ENCODE data around the gene ISCU. TPM values are rescaled to one million over a fixed set of nuclear protein-coding genes. Genes with fewer than 3 reads are reported as not detected.
A peak's percentile ranks its signal among the peaks of the same experiment; 100 is the strongest.

The ISCU gene
- total and polyA plus RNA-seq, 2 of the 8 experiments (the other 6 are each of a cell fraction or from before 2014, with no cell fraction given): 72.1 to 78.1 TPM

DNA sequence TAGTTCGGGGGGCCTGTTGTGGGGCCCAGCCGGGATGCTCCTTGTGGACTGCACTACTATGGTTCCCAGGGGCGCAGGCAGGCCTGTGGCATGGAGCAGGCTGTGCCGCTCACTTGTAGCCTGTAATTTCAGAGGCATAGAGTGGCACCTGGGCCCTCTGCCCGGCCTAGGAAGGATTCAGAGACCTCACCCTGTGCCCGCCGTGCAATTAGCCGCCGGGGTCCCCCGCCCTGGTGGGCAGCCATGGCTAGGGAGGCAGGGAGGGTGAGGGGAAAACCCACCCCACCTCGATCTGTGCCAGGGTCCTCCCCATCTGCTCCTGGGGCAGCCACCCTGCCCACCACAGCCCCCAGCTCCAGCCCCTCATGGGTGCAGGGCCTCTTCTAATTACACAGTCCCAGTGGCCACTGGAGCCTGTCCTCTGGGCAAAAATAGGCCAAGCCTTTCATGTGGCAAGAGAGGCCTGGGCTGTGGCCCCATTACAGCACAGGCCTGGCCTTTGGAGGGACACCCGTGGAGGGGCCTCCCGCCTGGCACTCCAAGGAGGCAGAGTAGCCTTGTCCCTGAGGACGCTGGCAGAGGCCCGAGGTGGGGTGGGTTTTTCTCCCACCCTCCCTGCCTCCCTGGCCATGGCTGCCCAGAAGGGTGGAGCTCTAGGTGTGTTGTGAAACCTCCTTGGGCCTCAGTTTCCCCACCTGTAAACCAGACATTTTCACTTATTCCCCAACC, 40.7 kb downstream of the ISCU start:
- no peak overlapping the region for H3K4me2 ChIP-seq (ENCODE audit: insufficient read depth in 1 of 2, low read depth in 2 of 2, low read length in 2 of 2)
- no peak for FAIRE-seq
- CTCF ChIA-PET (ENCODE audit: partially characterized antibody): interaction anchor here (1.7 to 22.5 kb wide), 3 partner anchors 10 to 37 kb away, joined by 10 to 523 read pairs (median 63); partner anchors contain the start of genes ISCU and SART3
- TF ChIP-seq NRF1 (IDR thresholded peaks at IDR 0.05; ENCODE audit: low read depth, low read length) (no peak), SRF (IDR thresholded peaks at IDR 0.05; ENCODE audit: low read depth, low read length) (no peak), KDM4A (IDR thresholded peaks at IDR 0.05; ENCODE audit: low read depth, low read length, severe bottlenecking) (no peak), TCF12 (IDR thresholded peaks at IDR 0.05; ENCODE audit: low read depth, low read length) (no peak), RBBP5 (IDR thresholded peaks at IDR 0.05; ENCODE audit: borderline replicate concordance, low read depth, low read length) (no peak), EZH2 (IDR thresholded peaks at IDR 0.05; ENCODE audit: low read depth, low read length, severe bottlenecking) (no peak), CTBP2 (IDR thresholded peaks at IDR 0.05; ENCODE audit: borderline replicate concordance, insufficient read depth, insufficient read length, low read length) (no peak), TEAD4 (IDR thresholded peaks at IDR 0.05; ENCODE audit: low read depth, low read length) (no peak), GABPA (IDR thresholded peaks at IDR 0.05; ENCODE audit: borderline replicate concordance, insufficient read depth, low read length) (no peak), SUZ12 (IDR thresholded peaks at IDR 0.05; ENCODE audit: low read length) (no peak), ASH2L (IDR thresholded peaks at IDR 0.05; ENCODE audit: low read length) (no peak), CBX8 (IDR thresholded peaks at IDR 0.05; ENCODE audit: borderline replicate concordance, low read depth, low read length) (no peak)

More for the DNA sequence above, 40.7 kb downstream of the ISCU start:
- Histone ChIP-seq H2BK12ac (ENCODE audit: low read depth, low read length) (peak overlapping the region; percentile 68; the same call in 1 of the 2 replicates), H3K14ac (ENCODE audit: insufficient read length) (no peak overlapping the region), H2AFZ (ENCODE audit: low read length) (no peak overlapping the region), H3K9ac (replicated peaks in 1 of 4; ENCODE audit: extremely low read depth in 1 of 4, low read depth in 3 of 4, low read length in 3 of 4) (no peak overlapping the region), H4K20me1 (replicated peaks in 1 of 2; ENCODE audit: control insufficient read depth in 1 of 2, insufficient read depth in 2 of 2, low read length in 2 of 2) (no peaks in the 10 kb centered on the region), H3K27me3 (replicated peaks in 1 of 4; ENCODE audit: control insufficient read depth in 3 of 4, extremely low read depth in 1 of 4, insufficient read depth in 3 of 4, low read length in 3 of 4) (no peaks in the 10 kb centered on the region), H3K23ac (ENCODE audit: insufficient read length) (no peak overlapping the region), H3K4me3 (ENCODE audit: extremely low read depth in 1 of 4, insufficient read depth in 2 of 4, low read depth in 3 of 4, low read length in 4 of 4) (no peak overlapping the region), H3K4ac (replicated peaks; ENCODE audit: insufficient read length, low read depth, low read length) (no peak overlapping the region), H3K36me3 (ENCODE audit: control insufficient read depth in 2 of 4, insufficient read depth in 4 of 4, low read length in 3 of 4) (no peaks in the 10 kb centered on the region), H3K18ac (ENCODE audit: extremely low read depth, low read length) (no peak overlapping the region), H4K8ac (ENCODE audit: extremely low read depth, insufficient read depth, low read length) (no peak overlapping the region), H3K27ac (ENCODE audit: low read depth, low read length) (no peak overlapping the region), H4K5ac (ENCODE audit: insufficient read length, low read depth, low read length) (no peak overlapping the region), H2BK120ac (replicated peaks; ENCODE audit: low read depth, low read length) (no peak overlapping the region), H3K23me2 (ENCODE audit: low read depth, low read length) (peaks cover 9% of the 10 kb centered on the region; the same call in 1 of the 2 replicates), H4K91ac (replicated peaks; ENCODE audit: insufficient read length, low read length) (no peak overlapping the region), H3K9me3 (ENCODE audit: insufficient read depth in 2 of 2, low read depth in 1 of 2, low read length in 1 of 2) (no peaks in the 10 kb centered on the region), H2BK20ac (ENCODE audit: low read length) (no peak overlapping the region), H3K56ac (replicated peaks; ENCODE audit: insufficient read length, low read depth, low read length) (no peak overlapping the region), H2BK5ac (ENCODE audit: low read depth, low read length) (no peak overlapping the region), H3K79me2 (ENCODE audit: control insufficient read depth in 1 of 2, insufficient read depth in 2 of 2, low read length in 2 of 2) (no peaks in the 10 kb centered on the region), H2AK5ac (ENCODE audit: low read depth, low read length) (no peak overlapping the region), H3K4me1 (replicated peaks in 1 of 4; ENCODE audit: control insufficient read depth in 3 of 4, insufficient read depth in 4 of 4, low read length in 3 of 4) (peaks cover 0 to 4% (median 0%) of the 10 kb centered on the region in 4 experiments; a peak in 2 of 7 replicates), H2BK15ac (ENCODE audit: low read length) (peak overlapping the region; percentile 40; the same call in 1 of the 2 replicates), H3K79me1 (ENCODE audit: low read depth, low read length) (no peaks in the 10 kb centered on the region)
- POLR2A ChIA-PET (ENCODE audit: partially characterized antibody): interaction anchor here (1.0 to 1.3 kb wide), 2 partner anchors 9 to 15 kb away, joined by 3 read pairs; no protein-coding TSS in a partner anchor
- 90% methylated on average over 10 of the region's 15 CpGs; no CpG with 5 or more reads in 1 of the 2 experiments for WGBS, 2 experiments (ENCODE audit: extremely low coverage in 1 of 2, insufficient coverage in 1 of 2, insufficient read length in 1 of 2, insufficient replicate concordance in 2 of 2, low coverage in 1 of 2, low lambda C conversion rate in 2 of 2, missing lambda C conversion rate in 1 of 2)
- no peak for DNase-seq (ENCODE audit: low read depth in 1 of 2, low spot score in 2 of 2)

All from H1 (cell line).